Esophagus mucosa (tissue), 1 donor: Measurements from ENCODE around the gene CTXN3. TPM values are rescaled to one million over a fixed set of nuclear protein-coding genes. Genes with fewer than 3 reads are reported as not detected.
"Not testable (repeated sequence)": the region's sequence is repeated elsewhere in the genome, so short reads cannot be mapped to it uniquely, and the experiment has no call there.

Source experiments
- ATAC-seq: fragments of 200-7000 bp; cut with Tn5 transposase; one replicate; pipeline ENCODE4 v1.9.1; 2020
- total RNA-seq: library from RNA; stranded (reverse); gene quantifications from one replicate; pipeline ENCODE4 v1.2.4, GENCODE V29; 2023
- donor health status: DM: yes; HTN: yes; CAD: no.

CTXN3 gene
- total RNA-seq, 1 donor from 2014 or later = 0.24 TPM

GRCh38 chr5:127652952-127653611 lies 4.2 kb downstream of the CTXN3 start:
- ATAC-seq = no peak

GRCh38 chr5:127656825-127657224 lies 7.9 kb downstream of the CTXN3 start:
- no peak for ATAC-seq

GRCh38 chr5:127660047-127660733 lies 11.3 kb downstream of the CTXN3 start:
- ATAC-seq = no peak

- ATAC-seq = no peak
These were observed 15.2 kb downstream of the CTXN3 start for GRCh38 chr5:127664093-127664492.

- no peak for ATAC-seq
These were observed 16.8 kb downstream of the CTXN3 start for GRCh38 chr5:127665641-127666040.

GRCh38 chr5:127666043-127666716 lies 17.3 kb downstream of the CTXN3 start:
- ATAC-seq = no peak

GRCh38 chr5:127667926-127668325 lies 19.0 kb downstream of the CTXN3 start:
- no peak for ATAC-seq

- ATAC-seq = no peak
These were observed 22.3 kb downstream of the CTXN3 start for GRCh38 chr5:127671218-127671617.

- no peak for ATAC-seq
These were observed 24.4 kb downstream of the CTXN3 start for GRCh38 chr5:127673117-127673800.

GRCh38 chr5:127676951-127677350 lies 28.1 kb downstream of the CTXN3 start:
- not testable (repeated sequence) for ATAC-seq

GRCh38 chr5:127679691-127680330 lies 30.9 kb downstream of the CTXN3 start:
- not testable (repeated sequence) for ATAC-seq

- no peak for ATAC-seq
These were observed 31.7 kb downstream of the CTXN3 start for GRCh38 chr5:127680595-127680994.

GRCh38 chr5:127683008-127683407 lies 34.1 kb downstream of the CTXN3 start:
- no peak for ATAC-seq

GRCh38 chr5:127684726-127685467 lies 36.0 kb downstream of the CTXN3 start:
- ATAC-seq = no peak

GRCh38 chr5:127685662-127686061 lies 36.8 kb downstream of the CTXN3 start:
- ATAC-seq = no peak

- ATAC-seq = no peak
These were observed 37.5 kb downstream of the CTXN3 start for GRCh38 chr5:127686424-127686823.

GRCh38 chr5:127694518-127695171 lies 45.8 kb downstream of the CTXN3 start:
- ATAC-seq = no peak

GRCh38 chr5:127695346-127695745 lies 46.5 kb downstream of the CTXN3 start:
- no peak for ATAC-seq

GRCh38 chr5:127696683-127697082 lies 47.8 kb downstream of the CTXN3 start:
- ATAC-seq = no peak

- no peak for ATAC-seq
These were observed 49.2 kb downstream of the CTXN3 start for GRCh38 chr5:127697894-127698600.

GRCh38 chr5:127699416-127699815 lies 50.5 kb downstream of the CTXN3 start:
- ATAC-seq = no peak
